ENCODE results near the gene MTCL1.
A peak's percentile ranks its signal among the peaks of the same experiment; 100 is the strongest.

MTCL1 gene

DNA sequence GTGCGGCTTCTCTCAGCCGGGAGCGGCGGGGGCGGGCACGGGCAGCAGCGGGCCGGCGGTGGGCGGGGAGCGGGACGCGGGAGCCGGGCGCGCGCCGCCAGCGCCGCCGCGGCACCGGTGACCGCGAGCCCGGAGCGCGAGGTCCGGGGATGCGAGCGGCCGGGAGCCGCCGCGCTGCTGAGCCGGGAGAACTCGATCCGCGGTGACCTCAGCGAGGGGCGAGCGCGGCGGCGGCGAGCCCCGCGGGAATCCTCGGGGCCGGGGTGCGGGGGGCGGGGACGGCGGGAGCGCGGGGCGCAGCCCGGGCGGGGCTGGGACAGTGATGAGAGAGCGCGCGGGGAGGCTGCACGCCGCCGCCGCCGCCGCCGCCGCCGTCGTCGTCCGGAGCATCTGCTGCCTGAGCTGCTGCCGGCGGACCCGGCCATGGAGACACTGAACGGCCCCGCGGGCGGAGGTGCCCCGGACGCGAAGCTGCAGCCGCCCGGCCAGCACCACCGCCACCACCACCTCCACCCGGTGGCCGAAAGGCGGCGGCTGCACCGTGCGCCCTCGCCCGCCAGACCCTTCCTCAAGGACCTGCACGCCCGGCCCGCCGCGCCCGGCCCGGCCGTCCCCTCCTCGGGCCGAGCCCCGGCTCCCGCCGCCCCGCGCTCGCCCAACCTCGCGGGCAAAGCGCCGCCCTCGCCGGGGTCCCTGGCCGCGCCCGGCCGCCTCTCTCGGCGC lies at the start of gene MTCL1:
MTCL1 (plus strand) TSS at position 319 of the 723 bp plus-strand sequence; CDS start at position 424, 105 bp downstream.
- DNase-seq = peak in 1 of 2 experiments; percentile 46

DNA sequence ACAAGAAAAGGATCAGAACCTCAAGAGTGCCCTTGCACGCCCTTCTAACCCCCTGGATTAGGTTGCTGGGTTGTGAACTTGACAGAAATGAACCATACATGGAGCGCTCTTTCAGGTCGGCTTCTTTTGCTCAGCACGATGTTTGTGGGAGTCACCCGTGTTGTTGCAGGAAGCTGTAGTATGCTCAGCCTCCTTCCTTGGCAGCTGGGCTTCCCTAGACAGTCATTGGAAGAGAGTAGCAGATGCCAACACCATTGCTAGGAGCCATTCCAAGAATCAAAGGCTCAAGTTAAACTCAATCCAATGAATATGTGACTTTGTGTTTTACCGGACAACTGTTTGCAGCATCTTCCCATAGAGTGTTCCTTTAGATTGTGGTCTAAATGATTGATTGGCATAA lies 49.1 kb upstream of the MTCL1 start:
- no peak for DNase-seq

DNA sequence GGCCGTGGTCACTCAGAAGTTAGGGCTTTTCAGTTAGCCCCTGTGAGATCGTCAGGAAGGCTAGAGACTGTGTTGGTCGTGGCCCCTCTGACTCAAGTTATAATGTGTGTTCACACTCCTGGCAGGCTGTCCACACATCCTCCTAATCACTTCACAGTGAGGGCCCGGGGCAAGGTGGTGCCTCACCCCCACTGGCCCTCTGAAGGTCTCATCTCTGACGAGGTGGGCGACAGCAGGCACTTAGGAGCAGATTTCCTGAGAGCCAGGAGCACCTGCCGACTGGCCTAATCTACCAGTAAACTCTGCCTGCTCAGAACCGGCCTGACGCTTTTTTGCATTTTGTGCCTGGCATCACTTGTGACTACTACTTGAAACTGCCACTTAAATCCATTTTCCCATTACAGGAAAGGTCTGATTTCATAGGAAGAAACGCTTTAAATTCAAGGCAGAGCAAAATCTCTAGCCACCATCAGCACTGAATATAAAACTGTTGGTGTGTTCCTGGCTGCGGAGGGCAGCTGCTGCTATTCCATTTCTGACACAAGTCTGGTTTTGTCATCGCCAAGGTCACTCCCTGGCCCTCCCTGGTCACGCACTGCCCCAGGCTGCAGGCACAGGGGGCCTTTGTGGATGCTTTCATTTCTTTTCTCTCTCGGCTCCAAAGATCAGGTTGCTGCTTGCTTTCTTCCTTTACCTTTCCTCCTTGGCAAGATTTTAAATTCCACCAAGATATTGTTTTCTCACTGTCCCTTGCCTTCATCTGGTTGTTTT lies 48.1 kb upstream of the MTCL1 start:
- DNase-seq = no peak

DNA sequence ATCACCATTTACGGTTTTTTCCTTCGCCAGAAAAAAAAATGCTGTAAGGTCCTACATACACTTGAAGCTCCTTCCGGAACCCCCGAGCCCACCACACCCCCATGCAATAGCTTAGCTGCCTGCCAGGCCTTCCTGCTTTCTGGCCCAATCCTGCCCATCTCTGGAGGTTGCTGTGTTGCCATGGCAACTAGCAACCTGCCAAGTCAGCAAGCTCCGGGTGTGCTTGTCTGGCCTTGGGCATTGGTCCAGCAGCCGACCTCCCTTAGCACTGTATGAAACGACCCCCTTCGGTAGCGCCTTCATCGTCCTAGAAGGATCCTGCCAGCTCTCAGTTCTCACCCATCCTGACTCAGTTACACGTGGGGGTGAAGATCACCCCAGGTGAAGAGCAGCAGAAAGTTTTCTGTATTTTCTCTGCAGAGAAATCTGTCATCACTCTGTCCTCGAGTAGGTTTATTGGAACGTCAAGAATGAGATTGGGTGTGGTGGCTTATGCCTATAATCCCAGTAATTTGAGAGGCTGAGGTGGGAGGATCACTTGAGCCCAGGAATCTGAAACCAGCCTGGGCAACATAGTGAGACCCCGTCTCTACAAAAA lies 47.4 kb upstream of the MTCL1 start:
- peak in 1 of 2 experiments; percentile 3 for DNase-seq

DNA sequence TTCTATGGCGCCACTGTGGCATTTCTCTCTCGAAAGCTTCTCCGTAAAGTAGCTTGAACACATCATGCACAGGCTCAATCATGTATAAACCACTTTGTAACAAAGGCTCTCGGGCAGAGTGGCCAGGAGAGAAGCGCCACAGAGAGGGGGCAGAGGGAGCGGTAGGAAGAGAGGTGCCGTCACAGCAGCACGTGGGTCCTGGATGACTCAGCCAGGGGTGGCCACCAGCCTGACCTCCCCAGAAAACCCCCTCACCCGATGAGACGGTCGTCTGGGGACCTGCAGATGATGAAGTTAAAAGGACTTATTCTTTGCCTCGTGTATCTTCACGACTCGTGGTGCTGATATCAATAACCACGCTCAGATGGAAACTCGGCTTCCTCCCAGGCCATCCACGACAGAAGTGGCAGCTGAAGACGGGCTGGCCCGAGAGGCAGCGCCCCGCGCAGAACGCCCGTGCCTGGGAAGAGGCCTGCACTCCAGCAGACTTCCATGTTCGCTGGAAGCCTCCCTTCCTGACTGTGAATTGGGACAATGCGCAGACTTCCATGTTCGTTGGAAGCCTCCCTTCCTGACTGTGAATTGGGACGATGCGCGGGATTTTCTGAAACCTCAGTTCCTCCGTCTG lies 46.4 kb upstream of the MTCL1 start:
- DNase-seq = no peak

DNA sequence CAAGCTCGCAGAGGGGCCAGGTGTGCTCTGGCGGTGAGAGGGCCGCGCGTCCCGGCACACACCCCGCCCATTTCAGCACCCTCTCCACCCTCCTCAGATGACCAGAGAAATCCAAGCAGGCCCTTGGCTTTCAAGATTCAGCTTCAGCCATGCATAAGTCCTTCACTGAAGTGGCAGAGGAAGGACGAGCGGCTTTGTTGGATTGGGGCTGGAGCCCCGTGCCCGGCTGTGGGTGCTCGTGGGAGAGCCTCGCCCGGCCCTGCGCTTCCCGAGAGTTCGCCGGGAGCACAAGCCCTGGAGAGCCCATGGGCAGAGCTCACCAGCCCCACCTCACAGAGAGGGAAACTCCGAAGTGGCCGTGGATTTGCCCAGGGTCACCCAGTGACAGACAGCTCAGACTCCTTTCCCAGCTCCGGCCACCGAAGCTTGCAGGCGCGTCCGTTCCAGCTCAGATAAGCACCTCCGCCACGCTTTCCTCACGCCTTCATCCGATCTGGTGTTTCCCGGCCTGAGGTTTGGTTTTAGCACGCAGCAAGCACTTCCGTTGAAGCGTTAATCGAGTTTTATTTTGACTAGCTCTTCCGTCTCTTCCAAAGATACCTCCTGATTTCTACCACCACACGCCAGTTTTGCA lies 45.6 kb upstream of the MTCL1 start:
- no peak for DNase-seq

DNA sequence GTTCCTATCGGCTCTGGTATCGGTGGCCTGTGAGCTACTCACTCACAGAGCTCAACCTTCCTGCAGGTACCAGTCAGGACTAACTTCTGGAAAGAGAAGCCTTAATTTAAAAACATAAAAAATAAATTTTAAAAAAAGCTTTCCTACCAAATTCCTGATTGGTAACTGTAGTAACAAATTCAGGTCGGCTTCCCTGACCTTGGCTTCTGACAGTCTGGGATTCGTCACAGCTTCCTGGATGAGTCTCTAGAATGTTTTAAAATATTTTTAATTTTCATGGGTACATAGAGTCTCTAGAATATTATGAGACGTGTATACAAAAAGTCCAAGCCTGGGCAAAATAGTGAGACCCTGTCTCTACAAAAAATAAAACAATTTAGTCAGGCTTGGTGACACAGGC lies 45.0 kb upstream of the MTCL1 start:
- no peak for DNase-seq

DNA sequence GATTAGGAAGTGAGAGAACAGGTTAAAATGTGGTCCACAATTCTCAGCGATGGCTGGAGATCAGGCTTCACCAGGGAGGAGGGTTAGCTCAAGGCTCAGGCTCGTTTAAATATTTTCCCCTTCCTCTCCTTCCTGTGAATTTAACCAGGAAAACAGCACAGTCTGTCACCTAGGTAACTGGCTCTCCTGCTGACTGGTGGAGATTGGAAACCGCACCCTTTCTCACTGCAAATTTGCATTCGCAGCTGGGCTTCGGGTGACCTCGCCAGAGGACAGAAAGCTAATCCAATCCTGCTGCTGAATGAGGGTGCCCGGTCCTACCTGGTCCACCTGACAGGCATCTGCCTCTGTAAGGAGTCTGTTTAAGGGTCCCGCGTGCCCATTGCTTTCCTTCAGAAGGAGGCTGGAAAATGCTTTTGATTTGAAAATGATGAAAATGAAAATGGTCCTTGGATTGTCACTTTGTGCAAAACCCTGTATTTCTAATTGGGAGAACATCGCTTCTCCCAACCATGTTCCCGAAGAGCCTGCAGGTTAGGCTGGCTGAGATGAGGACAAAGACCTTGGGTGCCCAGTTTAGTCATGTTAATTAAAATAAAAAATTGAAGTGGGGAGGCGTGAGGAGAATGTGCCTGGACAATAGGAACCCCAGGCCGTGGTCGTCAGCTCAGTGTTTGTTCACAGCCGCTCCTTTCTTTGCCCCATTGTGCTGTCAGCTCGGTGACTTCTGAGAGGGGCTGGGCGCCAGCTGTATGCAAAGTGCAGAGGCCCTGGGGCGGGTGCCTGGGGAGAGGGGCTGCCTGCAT lies 43.4 kb upstream of the MTCL1 start:
- DNase-seq = peak in 1 of 2 experiments; percentile 2

DNA sequence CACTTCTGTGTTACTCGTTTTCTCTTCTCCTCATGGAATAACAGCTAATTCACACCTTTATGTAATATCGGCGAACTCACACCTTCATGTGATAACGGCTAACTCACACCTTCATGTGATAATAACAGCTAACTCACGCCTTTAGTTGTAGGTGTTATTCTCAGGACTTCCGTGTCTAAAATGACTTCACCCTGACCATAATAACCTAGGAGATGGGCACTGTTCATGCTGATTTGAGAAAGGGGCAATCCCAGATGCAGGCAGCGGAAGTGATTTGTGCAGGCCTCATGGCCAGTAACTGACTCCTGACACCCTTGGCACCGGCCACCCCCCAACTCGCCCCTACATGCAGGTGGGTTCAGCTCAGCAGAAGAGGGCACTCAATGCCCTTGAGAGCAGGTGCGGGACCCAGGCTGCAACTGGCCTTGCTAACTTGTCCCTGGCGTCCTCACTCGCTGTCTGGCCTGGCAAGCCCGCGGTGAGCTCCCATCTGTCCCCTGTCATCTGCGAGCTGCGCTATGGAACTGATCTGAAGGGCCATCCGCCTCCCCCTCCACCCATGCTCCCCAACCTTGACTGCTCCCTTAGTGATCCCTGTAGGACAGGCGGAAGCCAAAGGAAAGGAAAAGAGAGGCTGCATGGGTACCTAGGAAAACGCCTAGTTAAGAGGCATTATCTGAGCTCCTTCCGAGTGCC lies 42.6 kb upstream of the MTCL1 start:
- DNase-seq = no peak

DNA sequence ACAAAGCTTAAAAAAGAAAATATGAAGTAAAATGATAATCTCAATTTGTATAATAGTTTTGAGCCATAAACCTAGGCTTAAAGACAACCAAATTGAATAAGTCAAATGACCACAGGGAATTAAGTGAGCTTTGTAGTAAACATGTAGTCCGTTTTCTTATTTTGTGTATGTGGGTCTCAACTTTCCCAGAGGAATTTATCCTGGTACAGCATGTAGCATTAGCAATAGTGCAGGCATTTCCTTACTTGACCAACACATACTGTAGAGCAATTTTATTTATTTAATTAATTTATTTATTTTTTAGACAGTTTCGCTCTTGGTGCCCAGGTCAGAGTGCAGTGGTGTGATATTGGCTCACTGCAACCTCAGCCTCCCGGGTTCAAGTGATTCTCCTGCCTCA lies 37.5 kb upstream of the MTCL1 start:
- no peak for DNase-seq

DNA sequence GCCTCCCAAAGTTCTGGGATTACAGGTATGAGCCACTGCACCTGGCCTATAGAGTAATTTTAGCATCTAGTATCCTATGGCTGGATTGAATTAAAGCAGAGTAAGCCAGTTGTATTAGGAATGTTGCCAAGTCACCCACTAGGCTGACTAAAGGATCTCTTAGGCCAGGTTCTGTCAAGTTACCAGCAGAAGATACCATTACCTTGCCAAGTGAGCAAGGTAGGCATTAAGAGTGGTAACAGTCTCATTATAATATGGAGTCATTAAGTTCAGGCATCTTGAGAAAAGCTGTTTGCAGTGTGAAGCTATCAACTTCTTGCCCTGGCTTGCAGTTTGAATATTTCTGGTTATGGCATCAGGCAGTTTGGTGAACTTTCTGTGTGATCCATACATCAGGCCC lies 37.0 kb upstream of the MTCL1 start:
- no peak for DNase-seq

DNA sequence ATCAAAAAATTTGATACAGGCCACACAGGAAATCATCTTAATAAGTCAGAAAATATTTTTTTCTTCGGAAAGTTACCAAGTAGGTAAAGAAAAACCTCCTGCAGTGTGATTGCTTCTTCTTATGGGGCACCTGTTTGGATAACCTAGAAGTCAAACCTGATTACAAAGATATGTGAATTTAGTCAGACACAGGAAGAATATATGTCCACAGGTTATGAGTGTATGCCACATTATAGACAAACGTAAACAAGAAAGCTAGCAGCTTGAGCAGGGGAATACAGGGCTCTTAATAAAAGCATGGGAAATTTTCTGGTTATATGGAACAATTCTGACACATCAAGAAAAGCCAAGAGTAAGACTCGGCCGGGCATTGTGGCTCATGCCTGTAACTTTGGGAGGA lies 35.8 kb upstream of the MTCL1 start:
- no peak for DNase-seq

DNA sequence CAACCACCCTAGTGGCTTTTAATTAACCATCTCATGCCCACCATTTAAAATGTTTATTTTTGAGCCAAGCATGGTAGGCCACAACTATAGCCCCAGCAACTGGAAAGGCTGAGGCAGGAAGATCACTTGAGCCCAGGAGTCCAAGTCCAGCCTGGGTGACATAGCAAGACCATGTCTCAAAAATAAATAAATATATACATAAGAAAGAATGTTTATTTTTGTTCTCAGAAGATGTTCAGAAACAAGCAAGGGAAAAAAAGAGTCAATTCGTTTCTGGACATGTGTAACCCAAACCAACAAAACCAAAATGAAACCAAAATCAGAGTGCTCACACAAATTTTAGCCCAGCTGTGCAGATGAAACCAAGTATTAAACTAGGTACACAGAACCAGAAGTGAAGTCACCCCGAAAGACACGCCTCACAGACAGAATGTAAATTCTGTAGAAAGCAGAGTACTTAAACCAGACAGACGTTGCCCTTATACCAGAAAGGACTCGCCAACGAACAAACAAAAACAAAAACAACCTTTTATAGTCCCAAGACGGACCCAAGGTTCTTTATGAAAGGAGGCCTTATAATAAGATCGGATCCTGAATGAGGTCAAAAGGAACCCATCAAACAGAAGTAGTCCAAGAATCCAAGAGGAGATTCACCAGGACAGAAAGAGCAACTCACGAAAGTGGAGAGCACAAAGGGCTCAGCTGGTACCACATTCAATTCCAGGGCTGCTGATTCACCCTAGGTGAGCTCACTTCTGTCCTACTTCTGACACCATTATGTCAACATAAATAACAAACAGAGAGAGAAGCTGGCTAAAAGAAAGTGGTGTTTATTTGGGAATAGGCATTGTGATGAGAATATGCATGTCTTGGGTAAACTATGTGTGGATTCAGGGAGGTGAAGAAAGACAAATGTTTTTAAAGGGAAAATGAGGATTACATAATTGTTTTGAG lies 31.8 kb upstream of the MTCL1 start:
- no peak for DNase-seq

DNA sequence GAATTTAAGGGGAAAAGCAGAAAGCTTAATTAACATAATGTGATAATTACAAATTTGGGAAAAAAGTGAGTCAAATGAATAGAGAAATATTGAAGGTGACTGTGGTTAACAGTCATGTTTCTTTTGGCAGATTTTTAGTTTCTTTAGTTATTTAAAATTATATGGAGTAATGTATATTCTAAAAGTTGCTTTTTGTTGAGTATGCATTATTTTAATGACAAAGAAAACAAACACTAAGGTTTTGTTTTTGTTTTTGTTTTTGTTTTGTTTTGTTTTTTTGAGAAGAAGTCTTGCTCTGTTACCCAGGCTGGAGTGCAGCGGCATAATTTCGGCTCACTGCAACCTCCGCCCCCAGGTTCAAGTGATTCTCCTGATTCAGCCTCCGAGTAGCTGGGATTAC lies 30.3 kb upstream of the MTCL1 start:
- no peak for DNase-seq

DNA sequence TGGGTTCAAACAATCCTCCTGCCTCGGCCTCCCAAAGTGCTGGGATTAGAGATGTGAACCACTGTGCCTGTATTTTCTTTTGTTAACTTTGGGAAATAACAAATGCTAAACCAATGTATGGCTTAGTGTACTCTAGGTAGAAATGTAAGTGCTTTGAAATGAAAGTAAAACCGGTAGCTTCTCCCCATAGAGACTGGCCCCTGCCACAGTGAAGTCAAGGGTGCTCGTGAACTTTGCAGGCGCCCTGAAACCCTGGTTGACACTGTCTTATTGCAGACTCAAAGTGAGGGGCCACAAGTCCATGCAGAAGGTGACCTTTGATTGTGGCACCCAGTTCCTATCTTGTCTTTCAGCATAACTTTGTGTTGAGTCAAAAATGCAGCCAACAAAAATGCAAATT lies 24.2 kb upstream of the MTCL1 start:
- DNase-seq = no peak

DNA sequence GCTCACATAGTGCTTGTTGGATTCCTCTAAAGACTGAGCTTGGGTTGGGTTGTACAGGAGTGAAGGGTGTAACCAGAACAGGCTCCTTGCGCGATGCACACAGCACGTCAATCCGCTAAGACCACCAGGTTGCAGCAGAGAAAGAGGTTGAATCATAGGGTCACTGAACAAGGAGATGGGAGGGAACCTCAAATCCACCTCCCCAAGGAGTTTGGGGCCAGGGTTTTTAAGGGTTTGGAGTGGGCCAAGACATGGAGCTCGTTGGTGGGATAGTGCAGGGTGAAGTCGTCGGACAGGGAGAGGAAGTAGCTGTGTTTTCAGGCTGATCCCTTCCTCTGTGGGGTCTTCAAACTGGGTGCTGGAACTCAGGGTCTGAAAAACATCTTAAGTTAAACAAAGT lies 20.8 kb upstream of the MTCL1 start:
- no peak for DNase-seq

DNA sequence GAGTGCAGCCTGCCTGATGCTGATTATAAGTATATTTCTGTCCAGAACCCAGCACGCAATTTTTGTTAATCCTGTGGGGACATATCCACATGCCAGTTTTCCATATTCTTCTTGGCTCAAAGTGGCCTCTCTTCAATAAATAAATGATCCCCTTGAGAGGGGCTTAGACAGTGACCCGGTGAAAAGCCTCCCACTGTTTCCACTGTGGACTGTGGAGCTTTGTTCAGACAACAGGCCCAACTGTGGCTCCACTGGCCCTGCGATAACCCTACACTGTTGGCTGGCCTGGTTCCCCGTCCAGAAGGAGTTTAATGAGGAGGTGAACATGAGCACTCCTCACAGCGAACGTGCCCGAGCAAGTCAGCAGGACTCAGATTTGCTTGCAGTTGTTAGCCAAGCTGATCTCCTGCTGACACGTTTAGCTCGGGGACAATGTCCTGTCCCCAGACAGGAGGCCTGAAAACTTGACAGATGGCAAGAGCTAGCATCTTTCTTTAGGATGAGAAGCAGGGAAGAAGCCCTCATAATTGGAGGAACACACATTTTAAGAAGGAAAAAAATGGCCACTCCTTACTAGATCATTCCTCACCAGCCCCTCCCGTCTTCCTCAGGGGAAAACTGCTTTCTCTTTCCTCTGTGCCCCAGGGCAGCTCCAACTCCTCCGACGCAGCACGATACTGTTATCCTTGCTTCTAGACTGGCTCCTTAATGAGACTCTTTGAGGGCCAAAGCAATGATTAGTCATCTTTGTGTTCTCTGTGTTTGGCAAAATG lies 20.0 kb upstream of the MTCL1 start:
- no peak for DNase-seq

DNA sequence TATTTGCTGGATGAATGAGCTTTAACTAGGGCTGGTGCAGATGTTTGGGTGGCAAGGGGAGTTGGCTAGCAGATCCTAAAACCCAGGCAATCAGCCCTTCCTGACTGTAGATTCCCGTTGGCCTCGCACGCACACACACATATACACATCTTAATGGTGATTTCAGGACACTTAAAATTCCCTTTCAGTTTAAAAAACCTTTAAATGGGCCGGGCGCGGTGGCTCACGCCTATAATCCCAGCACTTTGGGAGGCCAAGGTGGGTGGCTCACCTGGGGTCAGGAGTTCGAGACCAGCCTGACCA lies 19.5 kb upstream of the MTCL1 start:
- DNase-seq = no peak

DNA sequence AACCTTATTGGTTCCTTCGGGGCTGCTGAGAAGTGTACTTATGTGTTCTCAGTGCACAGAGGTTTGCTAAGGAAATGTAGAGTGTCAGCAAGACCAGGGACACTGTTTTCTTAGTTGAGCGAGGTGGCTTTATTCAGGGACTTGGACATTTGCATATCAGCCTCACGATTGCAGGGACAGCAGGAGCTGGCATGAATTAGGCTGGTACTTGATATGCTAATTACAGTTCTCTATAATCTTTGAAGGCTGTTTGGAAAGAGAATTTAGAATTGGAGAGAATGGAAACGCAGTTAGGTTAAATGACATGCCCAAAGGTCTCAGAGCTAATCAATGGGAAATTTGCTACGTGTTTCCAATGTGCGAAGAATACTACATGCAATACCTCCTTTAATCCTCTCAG lies 18.7 kb upstream of the MTCL1 start:
- DNase-seq = no peak

All from SW 1271 (cell line).